Gastroesophageal sphincter (tissue), 4 donors: ENCODE data around the gene CSNK2A1. TPM values are rescaled to one million over a fixed set of nuclear protein-coding genes. Genes with fewer than 3 reads are reported as not detected.

Source experiments
- ATAC-seq: fragments of 150-250 bp; one replicate; pipeline ENCODE4 v1.9.1; 2016; ENCODE audit warnings: mild to moderate bottlenecking, moderate library complexity
- H3K27ac ChIP-seq, 4 donors: fragments of 200-600 bp; sonication (generic) in 3 of 4; 1 replicate in 3 of 4; 2 replicates in 1 of 4; pipeline ENCODE4 v1.5.1; 2016 to 2019
- H3K27me3 ChIP-seq: fragments of 200-600 bp; sonication (generic); one replicate; pipeline ENCODE4 v1.5.1; 2019
- H3K36me3 ChIP-seq, 2 donors: fragments of 200-600 bp; sonication (generic); one replicate each; pipeline ENCODE4 v1.5.1; 2019; ENCODE audit warnings: control low read depth in 1 of 2
- H3K4me1 ChIP-seq, 3 donors: fragments of 200-600 bp; sonication (generic); 1 replicate in 2 of 3; 2 replicates in 1 of 3; pipeline ENCODE4 v1.5.1; 2016 to 2019; ENCODE audit warnings: control low read depth in 2 of 3
- H3K4me3 ChIP-seq, 2 donors: fragments of 200-600 bp; sonication (generic); one replicate each; pipeline ENCODE4 v1.5.1; 2019; ENCODE audit warnings: mild to moderate bottlenecking in 1 of 2, moderate library complexity in 1 of 2
- H3K9me3 ChIP-seq, 3 donors: fragments of 200-600 bp; sonication (generic); one replicate each; pipeline ENCODE4 v1.5.1; 2017 to 2019; ENCODE audit warnings: control low read depth in 2 of 3
- EP300 ChIP-seq: sonication (generic); formaldehyde crosslinking; IDR thresholded peaks from one replicate; pipeline ENCODE4 v1.6.1; 2017; ENCODE audit warnings: antibody characterized with exemption, mild to moderate bottlenecking
- POLR2A ChIP-seq, 2 donors: fragments of 450-650 bp; IDR thresholded peaks; one replicate each; pipeline ENCODE4 v1.6.1; 2017; ENCODE audit warnings: antibody characterized with exemption in 2 of 2, mild to moderate bottlenecking in 2 of 2, moderate library complexity in 1 of 2
- POLR2AphosphoS5 ChIP-seq: sonication (generic); formaldehyde crosslinking; IDR thresholded peaks from one replicate; pipeline ENCODE4 v1.6.1; 2017; ENCODE audit warnings: antibody characterized with exemption
- WGBS, 2 donors: methylation state at CpG; one replicate each; pipeline ENCODE4 v1.1.5; 2018; ENCODE audit warnings: low coverage in 1 of 2; 5-methylcytosine and 5-hydroxymethylcytosine counted together
- total RNA-seq, 4 donors: library from RNA; depleted of rRNA; stranded (reverse); fragments of >200 nt; gene quantifications; one replicate each; pipeline ENCODE4 v1.1.0, GENCODE V29; 2016
- TF ChIP-seq, protein P1 (sequence below), 4 experiments: fragments of 200-600 bp in 2 of 4; fragments of 450-650 bp in 2 of 4; sonication (generic) in 1 of 4; IDR thresholded peaks; one replicate each; pipeline ENCODE4 v1.5.1; 2017 to 2019; ENCODE audit warnings: antibody characterized with exemption in 4 of 4, mild to moderate bottlenecking in 2 of 4, moderate library complexity in 2 of 4

The CSNK2A1 gene
- total RNA-seq, 4 donors from 2014 or later = 69.1 to 109 (median 92.2) TPM

DNA sequence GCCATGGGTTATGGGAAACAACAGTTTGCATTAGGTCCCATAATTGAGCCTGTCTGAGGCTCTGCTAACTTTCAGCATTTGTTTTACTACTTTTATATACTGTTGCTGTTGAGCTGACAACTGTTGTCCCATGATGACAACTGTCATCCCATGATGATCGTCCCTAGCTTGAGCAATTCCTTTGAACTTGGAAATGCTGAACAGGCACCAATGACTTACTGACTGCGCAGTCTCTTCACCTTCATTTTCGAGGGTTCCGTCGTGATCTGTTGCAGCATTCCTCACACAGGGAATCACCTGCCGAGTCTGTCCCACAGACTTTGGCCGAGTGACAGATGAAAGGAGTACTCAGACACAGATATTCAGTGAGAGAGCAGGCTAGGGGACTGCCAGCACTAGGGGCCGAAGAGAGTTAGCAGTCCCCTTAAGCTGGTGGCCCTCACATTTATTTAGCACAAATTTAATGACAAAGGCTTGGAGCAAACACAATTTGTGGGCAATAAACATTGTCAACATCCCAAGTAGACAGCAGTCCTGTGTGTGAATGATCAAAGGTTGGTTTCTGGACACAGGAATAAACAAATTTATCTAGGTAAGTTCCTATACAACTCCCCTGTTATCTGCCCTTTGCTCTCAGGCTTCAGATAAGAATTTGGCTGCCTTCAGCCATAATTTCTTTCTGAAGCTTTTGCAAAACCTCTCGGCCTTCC is 71.3 kb downstream of the CSNK2A1 start:
- H3K4me3 ChIP-seq = no peak overlapping the region
- no peaks in the 10 kb centered on the region for H3K9me3 ChIP-seq
- H3K27ac ChIP-seq = no peak overlapping the region
- WGBS, 2 donors = 80 to 85% methylated on average over 1 to 8 of the region's 9 CpGs
- TF ChIP-seq, protein P1, sequence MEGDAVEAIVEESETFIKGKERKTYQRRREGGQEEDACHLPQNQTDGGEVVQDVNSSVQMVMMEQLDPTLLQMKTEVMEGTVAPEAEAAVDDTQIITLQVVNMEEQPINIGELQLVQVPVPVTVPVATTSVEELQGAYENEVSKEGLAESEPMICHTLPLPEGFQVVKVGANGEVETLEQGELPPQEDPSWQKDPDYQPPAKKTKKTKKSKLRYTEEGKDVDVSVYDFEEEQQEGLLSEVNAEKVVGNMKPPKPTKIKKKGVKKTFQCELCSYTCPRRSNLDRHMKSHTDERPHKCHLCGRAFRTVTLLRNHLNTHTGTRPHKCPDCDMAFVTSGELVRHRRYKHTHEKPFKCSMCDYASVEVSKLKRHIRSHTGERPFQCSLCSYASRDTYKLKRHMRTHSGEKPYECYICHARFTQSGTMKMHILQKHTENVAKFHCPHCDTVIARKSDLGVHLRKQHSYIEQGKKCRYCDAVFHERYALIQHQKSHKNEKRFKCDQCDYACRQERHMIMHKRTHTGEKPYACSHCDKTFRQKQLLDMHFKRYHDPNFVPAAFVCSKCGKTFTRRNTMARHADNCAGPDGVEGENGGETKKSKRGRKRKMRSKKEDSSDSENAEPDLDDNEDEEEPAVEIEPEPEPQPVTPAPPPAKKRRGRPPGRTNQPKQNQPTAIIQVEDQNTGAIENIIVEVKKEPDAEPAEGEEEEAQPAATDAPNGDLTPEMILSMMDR (IDR thresholded peaks at IDR 0.05) = no peak
- TF ChIP-seq POLR2A (IDR thresholded peaks at IDR 0.05) = no peak
- no peak for TF ChIP-seq POLR2AphosphoS5
- no peak for TF ChIP-seq EP300
- H3K36me3 ChIP-seq = peaks cover 0 to 4% of the 10 kb centered on the region in 2 donors
- ATAC-seq = no peak
- peaks cover 14% of the 10 kb centered on the region for H3K27me3 ChIP-seq
- peaks cover 0 to 11% (median 0%) of the 10 kb centered on the region in 3 donors for H3K4me1 ChIP-seq

DNA sequence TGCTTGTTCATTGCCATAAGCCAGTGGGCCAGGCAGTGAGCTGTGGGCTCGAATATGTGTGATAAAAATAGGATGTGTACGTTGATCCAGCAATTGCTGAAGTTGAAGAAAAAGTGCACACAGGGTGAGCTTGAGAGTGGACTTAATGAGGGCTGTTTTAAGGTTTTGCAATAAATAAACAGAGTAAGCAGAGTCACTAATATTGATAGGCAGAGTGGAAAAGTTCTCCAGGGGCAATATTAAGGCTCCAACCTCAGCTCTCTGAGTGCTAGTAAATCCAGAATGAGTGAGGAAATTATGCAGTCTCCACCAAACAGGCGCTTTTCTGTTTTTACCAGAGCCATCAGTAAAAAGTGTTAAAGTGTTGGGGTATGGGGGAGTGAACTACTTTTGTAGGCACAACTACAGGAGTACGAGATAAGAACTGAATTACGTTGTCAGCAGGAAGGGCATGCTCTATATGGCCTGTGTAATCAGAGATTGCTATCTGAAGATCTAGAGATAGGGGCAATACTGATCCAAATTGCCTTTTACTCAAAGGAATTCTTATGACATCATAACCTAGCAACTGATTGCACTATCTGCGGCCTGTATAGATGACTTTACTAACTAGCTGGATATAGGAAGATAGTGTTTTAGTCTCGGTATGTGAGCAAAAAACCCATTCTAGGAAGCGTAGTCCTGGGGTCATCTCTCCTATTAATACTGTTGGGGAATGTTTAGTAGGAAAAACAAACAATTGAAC is 73.7 kb downstream of the CSNK2A1 start:
- Histone ChIP-seq H3K36me3 (no peaks in the 10 kb centered on the region), H3K9me3 (no peaks in the 10 kb centered on the region), H3K4me1 (no peaks in the 10 kb centered on the region), H3K27me3 (peaks cover 15% of the 10 kb centered on the region), H3K27ac (no peak overlapping the region), H3K4me3 (no peak overlapping the region)
- no peak for TF ChIP-seq POLR2A (IDR thresholded peaks at IDR 0.05)
- no peak for TF ChIP-seq POLR2AphosphoS5
- TF ChIP-seq, protein P1 (IDR thresholded peaks at IDR 0.05) = no peak
- no peak for TF ChIP-seq EP300
- ATAC-seq = no peak
- WGBS, 2 donors = 77 to 82% methylated on average over 7 to 8 of the region's 8 CpGs

GRCh38 chr20:467755-468154 is 75.8 kb downstream of the CSNK2A1 start:
- Histone ChIP-seq H3K9me3 (no peaks in the 10 kb centered on the region), H3K4me3 (no peak overlapping the region), H3K27ac (no peak overlapping the region), H3K36me3 (no peaks in the 10 kb centered on the region), H3K27me3 (peaks cover 15% of the 10 kb centered on the region), H3K4me1 (peaks cover 0 to 4% (median 0%) of the 10 kb centered on the region in 3 donors)
- 85 to 100% methylated on average over 1 to 7 of the region's 7 CpGs for WGBS, 2 donors
- no peak for TF ChIP-seq EP300
- TF ChIP-seq POLR2A (IDR thresholded peaks at IDR 0.05) = no peak
- no peak for TF ChIP-seq POLR2AphosphoS5
- TF ChIP-seq, protein P1 (IDR thresholded peaks at IDR 0.05) = no peak
- no peak for ATAC-seq

GRCh38 chr20:462199-462991 is 81.2 kb downstream of the CSNK2A1 start, which contains the start of gene TBC1D20:
Gene TBC1D20, minus strand, starts transcription at chr20:462533. Its CDS starts 128 bp downstream, at chr20:462405.
- peak; percentile 99 for ATAC-seq
- TF ChIP-seq EP300 = no peak
- TF ChIP-seq, protein P1 (IDR thresholded peaks at IDR 0.05) = peak in 3 of 4 experiments; percentile 12 to 39 (median 32)
- peak; percentile 76 to 84 for TF ChIP-seq POLR2A (IDR thresholded peaks at IDR 0.05)
- peak; percentile 14 for TF ChIP-seq POLR2AphosphoS5

More at GRCh38 chr20:462199-462991, 81.2 kb downstream of the CSNK2A1 start, which contains the start of gene TBC1D20:
- Histone ChIP-seq H3K27ac (peak within 1 kb of the TSS; percentile 25 to 98 (median 96)), H3K4me1 (peaks cover 0 to 47% (median 10%) of the 10 kb centered on the region in 3 donors), H3K9me3 (no peaks in the 10 kb centered on the region), H3K36me3 (no peaks in the 10 kb centered on the region), H3K27me3 (peaks cover 3% of the 10 kb centered on the region), H3K4me3 (peak within 1 kb of the TSS; percentile 37 to 89)
- WGBS, 2 donors = 1 to 2% methylated on average over 6 to 19 of the region's 80 CpGs
